AG09309 (cell line): ENCODE measurements around the gene SETBP1.

Experiments used
- DNase-seq: peaks from one replicate; pipeline ENCODE4 v3.0.0-alpha.2; 2010; ENCODE audit warnings: low read depth
- H3K4me3 ChIP-seq: 2 replicates; pipeline ENCODE4 v1.5.1; 2011; ENCODE audit warnings: mild to moderate bottlenecking, low read depth, low read length, moderate library complexity; ENCODE audit not compliant: control insufficient read depth
- TF ChIP-seq, protein P1 (sequence below): IDR thresholded peaks from 2 replicates; pipeline ENCODE4 v1.5.1; 2011; ENCODE audit warnings: mild to moderate bottlenecking, low read depth, low read length, inconsistent platforms; ENCODE audit not compliant: insufficient read depth, control insufficient read depth; ENCODE audit errors: missing control alignments

Gene SETBP1

DNA sequence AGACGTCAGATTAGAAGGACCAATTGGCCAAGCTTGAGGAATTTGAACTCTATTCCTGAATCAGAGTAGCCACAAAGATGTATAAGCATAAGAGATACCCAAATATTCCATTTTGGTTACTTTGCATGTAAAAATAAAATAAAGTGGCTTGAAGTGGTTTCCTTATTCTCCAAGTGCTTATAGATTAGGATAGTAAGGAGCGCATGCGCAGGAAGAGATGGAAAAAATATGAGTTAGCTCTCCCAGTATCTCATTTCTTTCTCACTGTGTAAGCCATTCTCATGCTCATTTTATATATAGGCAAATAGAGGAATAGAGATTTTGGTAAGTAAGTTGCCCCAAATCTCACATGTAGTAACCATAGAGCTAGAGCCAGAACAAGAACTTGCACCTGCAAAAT, 241.3 kb downstream of the SETBP1 start:
- no peak overlapping the region for H3K4me3 ChIP-seq
- no peak for DNase-seq
- TF ChIP-seq, protein P1, sequence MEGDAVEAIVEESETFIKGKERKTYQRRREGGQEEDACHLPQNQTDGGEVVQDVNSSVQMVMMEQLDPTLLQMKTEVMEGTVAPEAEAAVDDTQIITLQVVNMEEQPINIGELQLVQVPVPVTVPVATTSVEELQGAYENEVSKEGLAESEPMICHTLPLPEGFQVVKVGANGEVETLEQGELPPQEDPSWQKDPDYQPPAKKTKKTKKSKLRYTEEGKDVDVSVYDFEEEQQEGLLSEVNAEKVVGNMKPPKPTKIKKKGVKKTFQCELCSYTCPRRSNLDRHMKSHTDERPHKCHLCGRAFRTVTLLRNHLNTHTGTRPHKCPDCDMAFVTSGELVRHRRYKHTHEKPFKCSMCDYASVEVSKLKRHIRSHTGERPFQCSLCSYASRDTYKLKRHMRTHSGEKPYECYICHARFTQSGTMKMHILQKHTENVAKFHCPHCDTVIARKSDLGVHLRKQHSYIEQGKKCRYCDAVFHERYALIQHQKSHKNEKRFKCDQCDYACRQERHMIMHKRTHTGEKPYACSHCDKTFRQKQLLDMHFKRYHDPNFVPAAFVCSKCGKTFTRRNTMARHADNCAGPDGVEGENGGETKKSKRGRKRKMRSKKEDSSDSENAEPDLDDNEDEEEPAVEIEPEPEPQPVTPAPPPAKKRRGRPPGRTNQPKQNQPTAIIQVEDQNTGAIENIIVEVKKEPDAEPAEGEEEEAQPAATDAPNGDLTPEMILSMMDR, result no peak

DNA sequence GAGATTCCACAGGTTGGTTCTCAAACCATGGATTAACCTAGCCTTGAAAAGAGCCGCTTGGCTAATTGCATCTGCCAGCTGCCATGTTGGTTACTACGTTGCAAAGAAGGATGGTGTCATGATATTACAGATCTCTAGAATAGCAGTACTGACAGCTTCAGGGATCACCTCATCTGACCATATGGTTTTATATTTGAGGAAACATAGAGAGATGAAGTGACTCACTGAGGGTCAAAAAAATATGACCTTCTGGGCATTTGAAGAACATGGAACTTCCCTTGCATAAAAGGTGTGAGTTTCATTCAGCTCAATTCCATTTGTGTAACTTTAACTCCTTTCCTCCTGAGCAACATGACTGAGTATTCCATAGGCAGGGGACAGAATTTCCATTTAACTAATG, 242.3 kb downstream of the SETBP1 start:
- DNase-seq, result no peak
- no peak overlapping the region for H3K4me3 ChIP-seq
- TF ChIP-seq, protein P1, result no peak

DNA sequence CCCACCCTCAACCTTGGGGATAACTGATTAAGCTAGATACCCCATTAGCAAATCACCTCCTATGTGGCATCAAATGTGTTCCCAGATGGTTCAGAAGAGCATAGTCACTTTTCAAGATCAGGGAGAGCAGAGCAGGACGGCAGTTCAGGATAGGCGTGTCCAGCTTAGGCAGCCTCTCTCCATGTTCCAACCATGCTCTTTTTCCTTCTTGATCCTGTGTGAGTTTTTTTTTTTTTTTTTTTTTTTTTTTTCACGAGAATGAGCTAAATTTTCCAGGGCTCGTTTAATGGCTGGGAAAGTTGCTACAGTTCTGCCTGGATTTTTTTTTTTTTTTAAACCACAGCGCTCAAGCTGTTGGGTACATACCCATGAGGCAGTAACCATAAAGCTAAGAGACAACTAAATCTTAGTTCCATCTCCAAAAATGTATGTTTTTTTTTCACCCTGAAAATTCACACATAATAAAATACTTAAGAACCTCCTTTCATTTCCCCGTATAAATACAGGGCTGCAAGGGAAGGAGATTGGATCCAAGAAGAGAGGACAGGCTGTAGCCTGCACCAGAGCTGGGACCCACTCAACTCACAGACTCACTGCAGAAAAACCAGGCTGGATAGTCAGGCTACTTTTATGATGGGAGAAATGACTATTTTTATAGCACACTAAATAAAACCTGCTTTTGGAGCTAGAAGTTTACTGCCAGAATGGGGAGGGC, 244.3 kb downstream of the SETBP1 start:
- no peak for DNase-seq
- TF ChIP-seq, protein P1, result no peak
- no peak overlapping the region for H3K4me3 ChIP-seq

DNA sequence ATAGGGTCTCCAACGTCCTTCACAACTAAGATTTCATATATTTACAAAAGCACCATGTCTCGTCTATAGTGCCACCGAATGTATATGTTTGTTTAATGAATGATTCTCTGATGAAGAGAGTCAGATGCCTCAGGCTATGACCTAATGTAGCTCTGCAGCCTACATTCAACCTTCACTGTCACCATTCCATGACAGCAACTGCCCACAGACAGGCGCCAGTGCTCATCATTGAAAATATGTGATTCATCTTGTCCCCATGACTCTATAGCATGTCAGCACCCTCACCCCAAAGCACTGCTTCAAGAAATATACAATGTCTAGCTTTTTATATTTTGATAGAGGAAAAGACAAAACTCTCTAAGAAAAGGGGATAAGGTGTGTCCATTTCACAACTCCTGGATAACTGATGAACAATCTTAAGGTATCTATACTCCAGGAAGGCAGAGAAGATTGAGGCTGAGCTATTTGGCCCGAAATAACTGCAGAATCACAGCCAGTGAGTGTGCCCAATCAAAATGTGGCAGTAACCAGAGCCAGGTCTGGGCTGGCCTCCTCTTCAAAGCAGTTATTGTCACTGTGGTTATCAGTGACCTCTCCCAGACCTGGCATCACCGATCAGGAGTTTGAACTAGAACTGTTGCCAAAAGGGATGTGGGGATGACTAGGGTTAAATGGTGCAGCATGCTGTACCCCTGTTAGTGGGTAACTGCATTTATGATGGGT, 246.6 kb downstream of the SETBP1 start:
- TF ChIP-seq, protein P1, result peak; percentile 12

DNA sequence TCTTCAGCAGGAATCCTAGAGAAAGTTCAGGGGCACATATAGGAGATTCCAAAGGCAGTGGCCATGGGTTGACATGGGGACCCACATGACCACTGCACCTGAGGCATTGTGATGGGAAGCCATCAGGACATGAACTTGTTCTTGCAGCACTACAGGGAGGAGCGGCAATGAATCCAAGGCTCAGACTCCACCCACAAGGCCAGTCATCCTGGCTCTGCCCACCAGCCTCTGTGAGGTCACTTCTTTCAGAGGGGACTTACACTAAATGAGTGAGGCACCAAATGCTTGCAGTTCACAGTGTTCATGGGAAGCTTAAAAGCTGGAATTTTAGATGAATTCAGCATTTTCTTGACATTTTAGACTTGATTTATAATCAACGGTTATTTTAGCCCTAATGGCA, 254.2 kb downstream of the SETBP1 start:
- TF ChIP-seq, protein P1, result no peak

More for the DNA sequence above, 246.6 kb downstream of the SETBP1 start:
- no peak for DNase-seq
- no peak overlapping the region for H3K4me3 ChIP-seq

GRCh38 chr18:44935455-44935854, 254.8 kb downstream of the SETBP1 start:
- no peak overlapping the region for H3K4me3 ChIP-seq
- TF ChIP-seq, protein P1, result no peak
- DNase-seq, result no peak

More for the DNA sequence above, 254.2 kb downstream of the SETBP1 start:
- H3K4me3 ChIP-seq, result no peak overlapping the region
- DNase-seq, result no peak
